B cell (primary cell): ENCODE data around the gene GARS1. TPM values are rescaled to one million over a fixed set of nuclear protein-coding genes. Genes with fewer than 3 reads are reported as not detected.

ENCODE experiments used
- ATAC-seq: fragments of 200-7000 bp; cut with Tn5 transposase; one replicate; pipeline ENCODE4 v1.10.0; 2021; ENCODE audit warnings: low read depth, mild to moderate bottlenecking, moderate number of reproducible peaks, moderate library complexity
- CTCF ChIA-PET: fragments of 350-600 bp; sonication (Branson Sonifier 250); formaldehyde crosslinking; loops from one replicate; lab custom pipeline; 2021; ENCODE audit warnings: antibody characterized with exemption, inconsistent platforms; lab: Charles Lee
- POLR2A ChIA-PET: fragments of 350-600 bp; sonication (Branson Sonifier 250); formaldehyde crosslinking; loops from one replicate; lab custom pipeline; 2021; ENCODE audit warnings: antibody characterized with exemption; lab: Charles Lee
- DNase-seq: peaks from one replicate; pipeline ENCODE4 v3.0.0; 2013
- H2AFZ ChIP-seq: 2 replicates; pipeline ENCODE4 v1.6.1; 2012; ENCODE audit warnings: mild to moderate bottlenecking, low read depth, low read length; ENCODE audit not compliant: insufficient read depth, poor library complexity, severe bottlenecking
- H3K27ac ChIP-seq, 2 donors: 1 replicate in 1 of 2; 2 replicates in 1 of 2; pipeline ENCODE4 v1.5.1; 2012 to 2013; ENCODE audit warnings: low read length in 2 of 2, mild to moderate bottlenecking in 2 of 2, moderate library complexity in 1 of 2
- H3K27me3 ChIP-seq, 4 experiments: fragments of 200-600 bp in 1 of 4; sonication (generic) in 1 of 4; replicated peaks in 1 of 4; 1 replicate in 2 of 4; 2 replicates in 2 of 4; pipeline versions ENCODE4 v1.6.1 to v1.7.0; 2013 to 2016; ENCODE audit warnings: low read length in 3 of 4, mild to moderate bottlenecking in 2 of 4, mixed read lengths in 1 of 4, moderate library complexity in 1 of 4; ENCODE audit not compliant: insufficient read depth in 4 of 4, control insufficient read depth in 3 of 4; ENCODE audit errors: control extremely low read depth in 1 of 4
- H3K36me3 ChIP-seq, 2 experiments: replicated peaks in 1 of 2; 1 replicate in 1 of 2; 2 replicates in 1 of 2; pipeline versions ENCODE4 v1.6.1 to v1.7.1; 2013; ENCODE audit warnings: low read length in 1 of 2; ENCODE audit not compliant: insufficient read depth in 2 of 2, control insufficient read depth in 1 of 2; ENCODE audit errors: control extremely low read depth in 1 of 2, extremely low read depth in 1 of 2
- H3K4me1 ChIP-seq, 2 donors: fragments of 200-600 bp in 1 of 2; sonication (generic) in 1 of 2; 1 replicate in 1 of 2; 2 replicates in 1 of 2; pipeline versions ENCODE4 v1.5.1 to v1.6.1; 2013 to 2017; ENCODE audit warnings: low read length in 2 of 2; ENCODE audit not compliant: control insufficient read depth in 2 of 2, insufficient read depth in 2 of 2
- H3K4me2 ChIP-seq: replicated peaks from 2 replicates; pipeline ENCODE3; 2012; ENCODE audit warnings: mild to moderate bottlenecking, low read depth, low read length; ENCODE audit not compliant: poor library complexity, severe bottlenecking
- H3K4me3 ChIP-seq, 5 experiments: fragments of 200-600 bp in 1 of 5; sonication (generic) in 1 of 5; 1 replicate in 3 of 5; 2 replicates in 2 of 5; pipeline versions ENCODE4 v1.5.1 to v1.7.0; 2011 to 2016; ENCODE audit warnings: low read length in 4 of 5, mild to moderate bottlenecking in 4 of 5, low read depth in 2 of 5, control low read depth in 1 of 5, moderate library complexity in 1 of 5; ENCODE audit not compliant: insufficient read depth in 1 of 5; ENCODE audit errors: control extremely low read depth in 1 of 5, extremely low read depth in 1 of 5
- H3K79me2 ChIP-seq: fragments of 200-600 bp; sonication (generic); one replicate; pipeline ENCODE4 v1.6.0; 2016; ENCODE audit warnings: low read length; ENCODE audit not compliant: control insufficient read depth, insufficient read depth
- H3K9ac ChIP-seq: fragments of 200-600 bp; sonication (generic); 2 replicates; pipeline ENCODE4 v1.6.1; 2017; ENCODE audit warnings: mild to moderate bottlenecking, low read length, moderate library complexity
- H3K9me3 ChIP-seq, 3 donors: one replicate each; pipeline versions ENCODE4 v1.6.1 to v1.7.1; 2013; ENCODE audit warnings: low read length in 2 of 3; ENCODE audit not compliant: control insufficient read depth in 2 of 3, insufficient read depth in 1 of 3; ENCODE audit errors: control extremely low read depth in 1 of 3
- H4K20me1 ChIP-seq: 2 replicates; pipeline ENCODE4 v1.6.0; 2012; ENCODE audit warnings: mild to moderate bottlenecking, low read length; ENCODE audit not compliant: insufficient read depth, control insufficient read depth, poor library complexity, severe bottlenecking
- H3K27ac Mint-ChIP-seq: one replicate; pipeline ENCODE4 v1.8.0; 2021; ENCODE audit warnings: mixed read lengths
- H3K27me3 Mint-ChIP-seq: one replicate; pipeline ENCODE4 v1.8.0; 2021; ENCODE audit warnings: mixed read lengths
- H3K4me1 Mint-ChIP-seq: one replicate; pipeline ENCODE4 v1.8.0; 2021; ENCODE audit warnings: mixed read lengths
- H3K4me3 Mint-ChIP-seq: one replicate; pipeline ENCODE4 v1.8.0; 2021; ENCODE audit warnings: mixed read lengths
- H3K9me3 Mint-ChIP-seq: one replicate; pipeline ENCODE4 v1.8.0; 2022; ENCODE audit warnings: mixed read lengths; ENCODE audit not compliant: insufficient read depth
- EZH2 ChIP-seq: IDR thresholded peaks from 2 replicates; pipeline ENCODE4 v1.6.1; 2012; ENCODE audit warnings: borderline replicate concordance, low read depth, mild to moderate bottlenecking, moderate library complexity, low read length; ENCODE audit not compliant: insufficient read depth, poor library complexity, severe bottlenecking
- WGBS: methylation state at CpG from one replicate; pipeline ENCODE4 v1.1.5; 2013; ENCODE audit warnings: missing lambda C conversion rate; ENCODE audit not compliant: insufficient coverage; 5-methylcytosine and 5-hydroxymethylcytosine counted together
- intact Hi-C: fragments of 100-400 bp; cut with micrococcal nuclease; formaldehyde crosslinking; loops from one replicate; pipeline ENCODE4 v1.10.0; 2022
- polyA plus RNA-seq: library from polyadenylated mRNA; depleted of rRNA; stranded (reverse); fragments of >200 nt; gene quantifications from 2 replicates; pipeline ENCODE4 v1.2.3, GENCODE V29; 2012
- total RNA-seq, 2 donors: library from RNA; stranded (reverse); fragments of 120-200 nt in 1 of 2; gene quantifications; 1 replicate in 1 of 2; 2 replicates in 1 of 2; pipeline versions ENCODE4 v1.2.3 to v1.2.4, GENCODE V29; 2013 to 2022
- TF ChIP-seq, protein P1 (sequence below): fragments of 200-600 bp; IDR thresholded peaks from one replicate; pipeline ENCODE4 v1.8.0; 2022; ENCODE audit warnings: antibody characterized with exemption, mild to moderate bottlenecking

Gene GARS1
- total and polyA plus RNA-seq, 2 donors (not counting 1 experiment from before 2014, with no cell fraction given): 54.9 to 61.7 TPM

DNA sequence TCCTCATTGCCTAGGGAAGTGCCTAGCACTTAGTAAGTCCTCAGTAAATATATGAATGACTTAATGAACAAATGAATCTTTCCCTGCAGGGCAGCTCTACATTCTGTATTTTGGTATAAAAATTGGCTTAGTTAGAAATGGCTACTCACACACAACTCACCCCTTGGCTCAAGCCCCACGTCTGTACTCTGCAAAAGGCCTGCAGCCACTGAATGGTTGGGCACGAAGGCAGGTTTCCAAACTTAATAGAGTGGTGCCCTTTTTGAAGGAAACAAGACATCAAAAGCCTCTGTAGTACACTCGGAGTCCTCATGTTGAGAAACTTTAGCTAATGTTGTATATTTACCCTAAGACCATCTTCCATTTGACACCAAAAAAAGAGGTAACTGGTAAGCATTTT is 51.0 kb downstream of the GARS1 start:
- H3K9ac ChIP-seq: no peak overlapping the region
- no peaks in the 10 kb centered on the region for H4K20me1 ChIP-seq
- DNase-seq (no peak), ATAC-seq (no peak)
- no CpG with 5 or more reads among the region's 3 CpGs for WGBS
- CTCF ChIA-PET: no interaction called here
- Mint-ChIP-seq H3K4me1 (no peaks in the 10 kb centered on the region), H3K27ac (no peak overlapping the region), H3K27me3 (no peaks in the 10 kb centered on the region), H3K4me3 (no peak overlapping the region), H3K9me3 (no peaks in the 10 kb centered on the region)
- no peaks in the 10 kb centered on the region for H3K79me2 ChIP-seq
- POLR2A ChIA-PET: no interaction called here
- intact Hi-C loops: no loop called here
- no peak overlapping the region for H3K27ac ChIP-seq
- no peak overlapping the region for H3K4me2 ChIP-seq
- H2AFZ ChIP-seq: no peak overlapping the region
- no peak for TF ChIP-seq EZH2
- TF ChIP-seq, protein P1, sequence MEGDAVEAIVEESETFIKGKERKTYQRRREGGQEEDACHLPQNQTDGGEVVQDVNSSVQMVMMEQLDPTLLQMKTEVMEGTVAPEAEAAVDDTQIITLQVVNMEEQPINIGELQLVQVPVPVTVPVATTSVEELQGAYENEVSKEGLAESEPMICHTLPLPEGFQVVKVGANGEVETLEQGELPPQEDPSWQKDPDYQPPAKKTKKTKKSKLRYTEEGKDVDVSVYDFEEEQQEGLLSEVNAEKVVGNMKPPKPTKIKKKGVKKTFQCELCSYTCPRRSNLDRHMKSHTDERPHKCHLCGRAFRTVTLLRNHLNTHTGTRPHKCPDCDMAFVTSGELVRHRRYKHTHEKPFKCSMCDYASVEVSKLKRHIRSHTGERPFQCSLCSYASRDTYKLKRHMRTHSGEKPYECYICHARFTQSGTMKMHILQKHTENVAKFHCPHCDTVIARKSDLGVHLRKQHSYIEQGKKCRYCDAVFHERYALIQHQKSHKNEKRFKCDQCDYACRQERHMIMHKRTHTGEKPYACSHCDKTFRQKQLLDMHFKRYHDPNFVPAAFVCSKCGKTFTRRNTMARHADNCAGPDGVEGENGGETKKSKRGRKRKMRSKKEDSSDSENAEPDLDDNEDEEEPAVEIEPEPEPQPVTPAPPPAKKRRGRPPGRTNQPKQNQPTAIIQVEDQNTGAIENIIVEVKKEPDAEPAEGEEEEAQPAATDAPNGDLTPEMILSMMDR: no peak
- no peaks in the 10 kb centered on the region for H3K4me1 ChIP-seq
- no peaks in the 10 kb centered on the region for H3K9me3 ChIP-seq
- peaks cover 0 to 2% of the 10 kb centered on the region in 2 experiments for H3K36me3 ChIP-seq
- H3K27me3 ChIP-seq: no peaks in the 10 kb centered on the region
- H3K4me3 ChIP-seq: no peak overlapping the region

DNA sequence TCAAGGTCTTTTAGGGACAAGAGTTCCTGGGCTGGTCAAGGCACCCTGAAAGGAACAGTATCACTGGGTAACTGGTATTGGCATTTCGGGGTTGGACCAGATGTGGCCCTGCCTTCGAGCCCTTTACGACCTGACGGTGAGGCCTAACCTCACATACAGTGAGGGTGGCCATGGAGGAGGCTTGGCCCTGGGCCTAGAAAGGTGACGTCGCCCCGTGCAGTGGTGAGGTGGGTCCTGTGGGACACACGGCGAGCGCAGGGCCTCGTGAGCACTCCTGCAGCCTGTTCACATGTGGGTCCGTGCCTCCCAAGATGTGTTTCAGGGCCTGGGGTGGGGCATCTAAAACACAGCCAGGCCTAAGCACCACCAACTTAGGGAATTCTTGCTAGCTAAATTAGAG is 51.5 kb downstream of the GARS1 start:
- Histone ChIP-seq H3K36me3 (peaks cover 0 to 2% of the 10 kb centered on the region in 2 experiments), H3K4me3 (no peak overlapping the region), H3K9me3 (no peaks in the 10 kb centered on the region), H2AFZ (no peak overlapping the region), H3K79me2 (no peaks in the 10 kb centered on the region), H4K20me1 (no peaks in the 10 kb centered on the region), H3K4me2 (no peak overlapping the region), H3K27me3 (no peaks in the 10 kb centered on the region), H3K27ac (no peak overlapping the region), H3K9ac (no peak overlapping the region), H3K4me1 (no peaks in the 10 kb centered on the region)
- Mint-ChIP-seq H3K9me3 (no peaks in the 10 kb centered on the region), H3K27ac (no peak overlapping the region), H3K4me3 (no peak overlapping the region), H3K27me3 (no peaks in the 10 kb centered on the region), H3K4me1 (no peaks in the 10 kb centered on the region)
- 97% methylated on average over 9 of the region's 12 CpGs for whole genome bisulfite sequencing
- intact Hi-C loops: no loop called here
- ChIA-PET CTCF (no interaction called here), POLR2A (no interaction called here)
- no peak for ATAC-seq
- no peak for DNase-seq
- TF ChIP-seq, protein P1: no peak
- no peak for TF ChIP-seq EZH2
